Cardiac fibroblast (primary cell): Measurements from ENCODE around the gene GFOD1.
A peak's percentile ranks its signal among the peaks of the same experiment; 100 is the strongest.

Experiments
- DNase-seq, 2 donors: peaks; one replicate each; pipeline versions ENCODE4 v3.0.0 to v3.0.0-alpha.2; 2010; ENCODE audit warnings: low read depth in 2 of 2
- H3K4me3 ChIP-seq, 2 donors: replicated peaks in 1 of 2; 1 replicate in 1 of 2; 2 replicates in 1 of 2; pipeline ENCODE4 v1.5.1; 2011; ENCODE audit warnings: low read depth in 2 of 2, low read length in 2 of 2, mild to moderate bottlenecking in 2 of 2, moderate library complexity in 1 of 2
- TF ChIP-seq, protein P1 (sequence below): IDR thresholded peaks from one replicate; pipeline ENCODE4 v1.5.1; 2011; ENCODE audit warnings: low read depth, mild to moderate bottlenecking, low read length, inconsistent platforms

Gene GFOD1

DNA sequence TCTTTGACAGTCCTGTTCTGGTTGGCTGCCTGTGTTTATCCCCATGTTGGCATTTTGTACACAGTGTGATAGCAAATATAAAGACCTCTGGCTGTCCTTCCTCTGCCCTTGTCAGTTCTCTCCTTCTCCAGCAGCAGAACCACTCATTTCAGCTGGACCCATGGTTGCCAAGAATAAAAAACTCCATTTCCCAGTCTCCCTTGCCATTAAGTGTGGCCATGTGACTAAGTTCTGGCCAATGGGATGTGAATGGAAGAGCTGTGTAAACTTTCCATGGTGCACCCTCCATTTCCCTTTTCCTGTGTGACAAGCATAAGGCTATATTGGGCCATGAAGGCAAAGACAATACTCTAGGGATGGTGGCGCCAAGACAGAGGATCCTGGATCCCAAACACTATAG lies 80.6 kb downstream of the GFOD1 start:
- H3K4me3 ChIP-seq = no peak overlapping the region
- peak; percentile 56 to 60 for DNase-seq
- TF ChIP-seq, protein P1, sequence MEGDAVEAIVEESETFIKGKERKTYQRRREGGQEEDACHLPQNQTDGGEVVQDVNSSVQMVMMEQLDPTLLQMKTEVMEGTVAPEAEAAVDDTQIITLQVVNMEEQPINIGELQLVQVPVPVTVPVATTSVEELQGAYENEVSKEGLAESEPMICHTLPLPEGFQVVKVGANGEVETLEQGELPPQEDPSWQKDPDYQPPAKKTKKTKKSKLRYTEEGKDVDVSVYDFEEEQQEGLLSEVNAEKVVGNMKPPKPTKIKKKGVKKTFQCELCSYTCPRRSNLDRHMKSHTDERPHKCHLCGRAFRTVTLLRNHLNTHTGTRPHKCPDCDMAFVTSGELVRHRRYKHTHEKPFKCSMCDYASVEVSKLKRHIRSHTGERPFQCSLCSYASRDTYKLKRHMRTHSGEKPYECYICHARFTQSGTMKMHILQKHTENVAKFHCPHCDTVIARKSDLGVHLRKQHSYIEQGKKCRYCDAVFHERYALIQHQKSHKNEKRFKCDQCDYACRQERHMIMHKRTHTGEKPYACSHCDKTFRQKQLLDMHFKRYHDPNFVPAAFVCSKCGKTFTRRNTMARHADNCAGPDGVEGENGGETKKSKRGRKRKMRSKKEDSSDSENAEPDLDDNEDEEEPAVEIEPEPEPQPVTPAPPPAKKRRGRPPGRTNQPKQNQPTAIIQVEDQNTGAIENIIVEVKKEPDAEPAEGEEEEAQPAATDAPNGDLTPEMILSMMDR = no peak

DNA sequence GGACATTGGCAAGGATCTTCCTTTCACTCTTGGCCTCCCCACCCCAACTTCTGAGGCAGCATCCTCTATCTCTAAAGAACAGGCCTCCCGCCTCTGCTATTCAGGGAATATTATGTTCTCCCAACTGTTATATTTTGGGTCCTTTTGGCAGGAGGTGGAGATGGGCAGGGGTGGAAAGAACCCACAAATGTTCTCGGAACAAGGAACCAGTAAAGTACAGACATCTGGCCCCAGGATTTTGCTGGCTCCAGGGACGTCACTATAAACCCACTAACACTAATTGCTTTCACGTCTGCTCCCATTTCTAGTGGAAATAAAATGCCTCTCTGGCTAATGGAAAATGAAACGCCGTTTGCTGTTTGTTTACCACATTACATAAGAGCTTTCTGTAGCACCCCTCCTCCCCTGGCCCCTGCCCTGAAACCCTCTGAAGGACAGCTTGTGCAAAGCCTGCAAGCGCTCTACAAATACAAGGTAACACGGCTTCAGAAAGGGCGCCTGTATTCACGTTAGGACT lies 81.4 kb downstream of the GFOD1 start:
- H3K4me3 ChIP-seq = no peak overlapping the region
- DNase-seq = no peak
- TF ChIP-seq, protein P1 = no peak

GRCh38 chr6:13404892-13405254 lies 82.5 kb downstream of the GFOD1 start:
- TF ChIP-seq, protein P1 = no peak
- H3K4me3 ChIP-seq = no peak overlapping the region
- no peak for DNase-seq

DNA sequence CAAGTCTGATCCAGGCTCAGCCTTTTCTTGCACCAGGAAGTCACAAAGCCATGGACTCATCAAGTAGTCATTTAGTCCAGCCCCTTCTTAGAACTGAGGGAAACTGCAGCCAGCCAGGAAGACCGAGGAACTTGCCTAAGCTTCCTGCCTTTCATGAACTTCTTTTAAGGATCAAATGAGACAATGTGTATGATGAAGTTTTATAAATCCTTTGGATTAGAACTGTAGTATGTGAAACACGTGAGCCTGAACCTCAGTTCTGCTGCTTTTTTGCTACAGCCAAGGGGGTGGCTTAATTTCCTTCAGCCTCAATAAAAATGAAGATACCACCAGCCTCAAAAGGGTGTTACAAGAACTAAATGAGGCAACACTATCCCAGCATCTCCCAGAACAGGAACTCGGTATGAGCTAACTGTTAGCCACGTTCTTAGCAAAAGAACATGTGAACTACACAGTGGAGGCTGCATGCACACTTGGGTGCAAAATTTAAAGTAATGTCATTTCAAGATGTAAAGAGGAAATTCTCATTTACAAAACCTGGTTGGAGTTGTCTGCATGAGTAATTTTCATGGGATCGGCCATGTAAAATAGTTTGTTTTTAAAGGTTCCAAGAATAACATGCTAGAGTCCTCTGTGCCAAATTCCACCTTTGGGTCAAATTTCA lies 83.0 kb downstream of the GFOD1 start:
- peak; percentile 75 to 85 for DNase-seq
- TF ChIP-seq, protein P1 = no peak
- H3K4me3 ChIP-seq = no peak overlapping the region

- DNase-seq = peak in 1 of 2 donors; percentile 56
- TF ChIP-seq, protein P1 = no peak
Measured at GRCh38 chr6:13402711-13403110, 84.7 kb downstream of the GFOD1 start.

DNA sequence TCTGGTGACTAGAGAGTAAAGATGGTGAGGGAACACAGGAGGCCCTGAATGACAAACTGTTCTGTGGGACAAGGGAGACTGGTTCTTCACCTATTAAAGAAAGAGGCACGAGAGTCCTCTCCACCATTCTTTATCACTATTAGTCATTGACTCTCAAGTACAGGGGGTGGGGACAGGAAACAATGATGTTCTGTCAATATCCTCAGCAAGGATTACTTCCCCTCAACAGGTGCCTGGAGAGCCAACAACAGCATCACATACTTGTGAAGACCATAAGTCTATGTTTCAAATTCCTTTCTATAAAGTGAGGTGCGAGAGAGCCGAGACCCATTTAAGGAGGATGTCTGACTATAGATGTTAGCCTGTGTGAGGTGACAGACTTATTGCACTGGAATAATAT lies 86.6 kb downstream of the GFOD1 start:
- DNase-seq = no peak
- no peak overlapping the region for H3K4me3 ChIP-seq
- TF ChIP-seq, protein P1 = no peak

More at GRCh38 chr6:13402711-13403110, 84.7 kb downstream of the GFOD1 start:
- no peak overlapping the region for H3K4me3 ChIP-seq

- no peak overlapping the region for H3K4me3 ChIP-seq
- DNase-seq = no peak
- TF ChIP-seq, protein P1 = no peak
Measured at GRCh38 chr6:13398421-13398994, 88.9 kb downstream of the GFOD1 start.
